Activated CD4-positive, alpha-beta T cell treated with anti-CD3 and anti-CD28 coated beads, Interleukin-2, amount 50 U/mL, for 16 hours (primary cell): ENCODE measurements around the gene DDX27.
A peak's percentile ranks its signal among the peaks of the same experiment; 100 is the strongest.
"Not testable (repeated sequence)": the region's sequence is repeated elsewhere in the genome, so short reads cannot be mapped to it uniquely, and the experiment has no call there.

Experiments used
- DNase-seq: peaks from one replicate; pipeline ENCODE4 v3.0.0-alpha.2; 2020

The DDX27 gene, protein sequence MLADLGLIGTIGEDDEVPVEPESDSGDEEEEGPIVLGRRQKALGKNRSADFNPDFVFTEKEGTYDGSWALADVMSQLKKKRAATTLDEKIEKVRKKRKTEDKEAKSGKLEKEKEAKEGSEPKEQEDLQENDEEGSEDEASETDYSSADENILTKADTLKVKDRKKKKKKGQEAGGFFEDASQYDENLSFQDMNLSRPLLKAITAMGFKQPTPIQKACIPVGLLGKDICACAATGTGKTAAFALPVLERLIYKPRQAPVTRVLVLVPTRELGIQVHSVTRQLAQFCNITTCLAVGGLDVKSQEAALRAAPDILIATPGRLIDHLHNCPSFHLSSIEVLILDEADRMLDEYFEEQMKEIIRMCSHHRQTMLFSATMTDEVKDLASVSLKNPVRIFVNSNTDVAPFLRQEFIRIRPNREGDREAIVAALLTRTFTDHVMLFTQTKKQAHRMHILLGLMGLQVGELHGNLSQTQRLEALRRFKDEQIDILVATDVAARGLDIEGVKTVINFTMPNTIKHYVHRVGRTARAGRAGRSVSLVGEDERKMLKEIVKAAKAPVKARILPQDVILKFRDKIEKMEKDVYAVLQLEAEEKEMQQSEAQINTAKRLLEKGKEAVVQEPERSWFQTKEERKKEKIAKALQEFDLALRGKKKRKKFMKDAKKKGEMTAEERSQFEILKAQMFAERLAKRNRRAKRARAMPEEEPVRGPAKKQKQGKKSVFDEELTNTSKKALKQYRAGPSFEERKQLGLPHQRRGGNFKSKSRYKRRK

DNA sequence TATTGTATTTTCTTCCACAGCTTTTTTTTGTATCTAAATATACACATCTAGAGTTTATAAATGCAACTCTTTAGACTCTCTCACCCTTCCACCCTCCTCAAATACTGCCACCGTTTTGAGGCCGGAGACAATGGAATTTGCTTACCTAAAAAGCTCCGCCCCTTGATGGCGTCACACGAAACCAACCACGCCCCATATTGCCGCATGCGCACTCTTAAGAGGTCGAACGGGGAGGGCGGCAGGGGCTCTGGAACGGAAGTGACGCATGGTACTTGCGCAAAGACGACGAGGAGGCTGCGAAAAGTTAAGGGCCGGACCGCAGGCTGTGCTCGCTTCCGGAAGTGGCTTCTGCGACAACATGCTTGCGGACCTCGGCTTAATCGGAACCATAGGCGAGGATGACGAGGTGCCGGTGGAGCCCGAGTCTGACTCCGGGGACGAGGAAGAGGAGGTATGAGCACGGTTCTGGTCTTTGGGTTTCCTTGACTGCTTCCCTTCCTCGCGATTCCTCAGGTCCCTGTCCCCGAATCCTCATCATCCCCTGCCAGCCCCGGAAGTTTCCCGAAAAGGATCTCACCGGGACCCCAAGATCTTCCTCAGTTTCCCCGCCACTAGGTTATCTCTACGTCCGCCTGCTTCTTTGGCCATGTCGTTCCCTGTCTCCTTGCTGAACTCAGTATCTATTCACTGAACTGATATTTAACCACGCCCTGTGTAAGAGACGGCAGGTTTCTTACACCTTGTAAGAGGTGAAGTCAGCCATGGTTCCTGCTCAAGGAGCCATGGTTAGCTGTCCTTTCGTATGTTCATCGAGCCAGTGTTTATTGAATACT, at the start of gene DDX27:
Gene DDX27, plus strand, starts transcription at position 326 of the 833 bp plus-strand sequence. Its CDS starts 33 bp downstream, at position 359.
- peak; percentile 98 for DNase-seq

DNA sequence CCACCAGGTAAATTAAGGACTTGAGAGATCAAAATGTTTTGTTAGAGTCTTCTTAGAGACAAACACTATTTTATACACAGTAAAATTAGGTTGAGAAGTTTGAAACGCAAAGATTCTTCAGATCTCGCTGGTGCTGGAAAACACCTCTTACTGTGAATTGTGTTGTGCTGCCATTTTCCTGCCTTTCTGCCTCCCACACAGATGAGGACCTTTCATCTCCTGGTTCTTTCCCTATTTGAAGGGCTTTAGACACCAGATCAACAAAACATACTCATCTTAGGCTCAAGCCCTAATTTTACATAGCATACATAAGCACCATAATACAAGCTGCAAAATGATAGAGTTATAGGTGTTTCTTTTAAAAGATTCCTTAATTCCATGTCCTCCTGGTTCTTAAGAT, 49.7 kb upstream of the DDX27 start:
- DNase-seq: no peak

DNA sequence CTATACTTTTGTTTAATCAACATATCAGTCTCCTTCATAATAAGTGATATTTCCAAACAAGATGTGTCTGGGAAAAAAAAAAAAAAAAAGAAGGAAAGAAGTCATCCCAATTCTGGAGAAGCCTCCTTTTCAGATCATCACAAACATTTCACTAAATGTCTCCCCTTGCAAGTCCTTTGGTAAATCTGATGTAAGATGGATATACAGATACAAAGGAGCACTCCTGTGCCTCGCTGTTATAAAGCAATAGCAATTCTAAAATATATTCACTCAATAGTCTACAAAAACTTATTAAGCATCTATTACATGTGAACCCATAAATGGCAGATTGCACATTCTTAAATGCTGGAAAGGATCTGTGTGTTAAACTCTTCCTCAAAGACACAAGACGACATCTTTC, 48.5 kb upstream of the DDX27 start:
- no peak for DNase-seq

DNA sequence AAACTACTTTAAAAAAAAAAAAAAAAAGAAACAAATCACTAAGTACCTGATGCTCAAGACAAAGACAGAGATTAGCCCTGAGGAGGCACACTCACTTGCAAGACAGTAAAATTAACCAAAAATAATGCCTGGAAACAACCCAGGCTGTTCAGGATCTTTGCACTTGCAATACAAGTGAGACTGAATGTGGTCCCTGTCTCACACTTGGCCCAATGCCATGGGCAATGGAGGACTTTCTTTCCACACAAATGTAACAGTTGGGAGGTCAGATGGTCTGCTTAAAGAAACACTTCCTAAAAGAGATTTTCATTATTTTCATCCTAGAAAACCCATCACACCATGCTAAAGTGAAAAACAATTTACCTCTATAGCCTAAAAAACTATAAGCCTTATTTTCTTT, 47.3 kb upstream of the DDX27 start:
- DNase-seq: no peak

DNA sequence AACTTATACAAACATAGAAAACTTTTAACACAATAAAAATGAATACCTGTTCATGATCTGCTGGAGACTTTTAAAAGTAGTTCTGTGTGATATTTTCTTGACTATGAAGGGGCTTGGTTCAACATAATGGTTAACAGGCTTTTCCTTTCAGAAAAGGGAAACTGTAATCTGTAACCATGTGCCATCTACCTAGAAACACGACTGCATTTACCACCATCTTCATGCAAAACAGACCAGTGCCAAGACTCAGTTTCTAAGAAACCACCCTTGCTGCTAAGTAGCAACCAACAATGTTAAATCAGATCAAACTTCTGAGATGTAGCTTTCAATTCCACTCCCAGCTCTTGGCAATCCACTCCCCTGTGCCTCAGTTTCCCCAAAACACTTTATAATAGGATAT, 46.8 kb upstream of the DDX27 start:
- no peak for DNase-seq

DNA sequence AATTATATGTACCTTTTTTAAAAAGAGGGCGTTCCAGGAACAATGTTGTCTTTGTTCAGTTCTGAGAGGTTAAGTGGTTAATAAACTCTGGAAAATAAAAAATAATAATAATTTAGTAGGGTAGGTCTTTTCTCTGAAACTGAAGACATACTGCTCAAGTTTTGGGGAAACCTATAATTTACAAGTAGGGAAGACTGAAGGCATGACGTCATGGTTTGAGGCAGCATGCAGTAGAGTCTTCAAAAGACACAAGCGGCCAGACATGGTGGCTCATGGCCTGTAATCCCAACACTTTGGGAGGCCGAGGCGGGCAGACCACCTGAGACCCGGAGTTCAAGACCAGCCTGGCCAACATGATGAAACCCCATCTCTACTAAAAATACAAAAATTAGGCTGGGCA, 45.0 kb upstream of the DDX27 start:
- no peak for DNase-seq

DNA sequence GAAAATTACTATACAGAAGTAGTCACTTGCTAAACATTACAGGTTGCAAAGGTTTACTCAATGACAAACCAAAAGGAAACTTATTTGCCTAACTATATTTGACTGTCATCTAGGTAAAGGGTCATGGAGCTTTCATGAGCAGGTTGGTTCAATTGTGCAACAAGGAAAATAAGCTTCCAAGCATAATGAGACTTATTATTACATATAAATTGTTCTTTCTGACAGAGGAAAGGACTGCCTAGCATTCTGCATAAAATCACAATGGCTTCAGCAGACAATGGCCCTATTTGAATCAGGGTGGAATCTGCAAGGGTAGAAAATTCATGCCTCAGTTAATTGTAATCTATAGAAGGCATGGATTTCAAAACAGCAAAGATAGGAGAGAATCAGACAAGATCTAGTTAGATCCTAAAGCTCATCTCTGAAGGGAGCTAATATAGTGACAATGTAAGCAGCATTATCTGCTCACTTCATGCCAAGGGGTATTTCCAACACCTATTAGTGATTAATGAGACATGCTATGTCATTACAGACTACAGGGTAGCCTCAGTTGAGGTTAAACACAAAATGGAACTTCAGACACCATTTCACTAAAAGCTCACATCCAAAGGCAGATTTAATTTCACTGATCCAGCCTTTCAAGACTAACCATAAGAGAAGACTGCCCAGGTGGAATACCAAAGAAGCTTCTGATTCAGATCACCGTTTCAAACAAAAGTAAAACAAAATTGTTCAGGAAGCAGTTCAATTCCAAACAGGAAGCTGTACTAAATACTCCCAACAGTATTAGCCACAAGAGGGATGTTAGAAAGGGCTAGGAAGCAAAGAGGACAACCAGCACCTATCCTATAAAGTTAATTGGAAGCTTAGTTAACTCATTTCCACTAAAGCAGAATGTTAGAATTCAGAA, 39.6 kb upstream of the DDX27 start:
- DNase-seq: no peak

DNA sequence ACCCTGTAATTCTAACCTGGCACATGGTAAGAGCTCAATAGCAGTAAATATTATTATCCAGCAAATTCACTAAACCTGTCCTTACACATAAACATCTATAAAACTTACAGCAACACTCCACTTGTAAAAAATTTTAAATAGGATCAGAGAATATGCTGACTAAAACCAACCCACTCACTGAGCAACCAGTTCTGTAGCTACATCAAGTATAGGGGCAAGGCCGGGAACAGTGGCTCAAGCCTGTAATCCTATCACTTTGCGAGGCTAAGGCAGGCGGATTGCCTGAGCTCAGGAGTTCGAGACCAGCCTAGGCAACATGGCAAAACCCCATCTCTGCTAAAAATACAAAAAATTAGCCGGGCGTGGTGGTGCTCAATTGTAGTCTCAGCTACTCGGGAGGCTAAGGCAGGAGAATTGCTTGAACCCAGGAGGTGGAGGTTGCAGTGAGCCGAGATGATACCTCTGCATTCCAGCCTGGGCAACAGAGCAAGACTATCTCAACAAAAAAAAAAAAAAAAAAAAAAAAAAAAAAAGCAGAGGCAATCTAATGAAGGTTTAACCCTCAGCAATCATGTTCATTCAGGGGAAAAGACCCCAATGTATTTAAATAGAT, 37.8 kb upstream of the DDX27 start:
- DNase-seq: no peak

DNA sequence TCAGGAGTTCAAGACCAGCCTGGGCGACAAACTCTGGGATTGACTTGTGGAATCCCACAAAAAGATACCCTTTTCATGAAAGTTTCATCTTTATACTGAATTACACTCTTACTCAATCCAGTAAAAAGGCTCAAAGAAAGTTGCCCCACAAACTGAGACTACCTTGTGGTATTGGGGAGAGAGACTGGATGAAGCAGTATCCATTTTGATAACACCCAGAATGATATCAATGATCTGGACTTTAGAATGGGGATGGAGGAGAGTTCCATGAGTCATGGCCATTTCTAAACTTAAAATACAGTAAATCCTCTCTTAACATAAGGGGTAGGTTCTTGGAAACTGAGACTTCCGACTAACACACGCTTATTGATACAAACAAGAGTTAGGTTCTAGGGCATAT, 35.8 kb upstream of the DDX27 start:
- no peak for DNase-seq

DNA sequence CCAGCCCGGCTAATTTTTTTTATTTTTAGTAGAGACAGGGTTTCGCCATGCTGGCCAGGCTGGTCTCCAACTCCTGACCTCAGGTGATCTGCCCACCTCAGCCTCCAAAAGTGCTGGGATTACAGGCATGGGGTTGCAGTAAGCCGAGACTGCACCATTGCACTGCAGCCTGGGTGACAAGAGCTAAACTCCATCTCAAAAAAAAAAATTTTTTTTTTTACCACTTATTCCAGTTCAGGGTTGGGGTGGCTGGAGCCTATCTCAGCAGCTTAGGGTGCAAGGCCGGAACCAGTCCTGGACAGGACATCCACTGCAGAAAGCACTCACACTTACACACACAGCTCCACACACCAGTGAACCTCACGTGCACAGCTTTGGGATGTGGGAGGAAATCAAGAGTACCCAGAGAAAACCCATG, 35.1 kb upstream of the DDX27 start:
- not testable (repeated sequence) for DNase-seq

DNA sequence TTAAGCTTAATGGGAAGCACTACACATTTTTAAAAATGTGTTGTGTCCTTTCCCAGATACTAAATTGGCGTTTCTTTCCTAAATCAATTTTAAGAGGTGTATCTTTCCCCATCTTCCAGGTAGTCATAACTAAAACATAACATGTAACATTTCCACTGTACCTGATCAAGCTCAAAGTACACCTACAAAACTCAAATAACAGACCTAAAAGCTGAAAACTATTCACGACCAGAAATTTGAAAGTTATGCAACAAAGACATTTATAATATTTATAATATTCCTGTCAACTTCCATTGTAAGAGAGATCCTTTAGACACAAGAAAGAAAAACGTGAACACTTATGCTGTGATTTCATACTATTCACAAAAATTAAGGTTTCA, 34.5 kb upstream of the DDX27 start:
- DNase-seq: no peak

DNA sequence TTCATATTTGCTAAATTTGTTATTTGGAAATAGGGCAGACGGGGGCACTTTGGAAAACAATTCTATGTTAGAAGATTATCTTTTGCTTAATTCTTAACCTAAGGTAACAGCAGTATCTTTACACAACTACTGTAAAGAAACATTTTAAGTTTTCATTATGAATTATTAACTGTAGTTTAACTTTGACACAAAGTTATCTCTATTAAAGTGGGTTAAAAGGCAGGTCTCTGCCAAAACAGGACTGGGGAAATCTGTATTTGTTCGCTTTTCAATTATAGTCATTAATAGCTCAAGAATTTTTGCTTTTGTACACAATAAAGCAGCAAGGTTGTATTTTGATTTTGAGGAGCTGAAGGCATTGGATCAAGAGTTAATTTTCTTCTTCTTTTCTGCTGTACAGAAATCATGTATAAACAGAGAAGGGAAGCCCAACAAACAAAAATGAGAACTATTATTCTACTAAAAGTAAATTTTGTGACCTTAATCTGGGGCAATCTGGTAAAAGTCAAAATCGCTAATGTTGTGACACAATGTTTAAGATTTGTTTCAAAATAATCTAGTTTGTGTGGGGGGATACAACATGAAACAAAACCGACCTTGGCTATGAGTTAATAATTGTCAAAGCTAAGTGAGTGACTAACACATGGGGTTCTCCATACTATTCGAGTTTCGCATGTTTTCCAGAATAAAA, 34.0 kb upstream of the DDX27 start:
- DNase-seq: no peak

DNA sequence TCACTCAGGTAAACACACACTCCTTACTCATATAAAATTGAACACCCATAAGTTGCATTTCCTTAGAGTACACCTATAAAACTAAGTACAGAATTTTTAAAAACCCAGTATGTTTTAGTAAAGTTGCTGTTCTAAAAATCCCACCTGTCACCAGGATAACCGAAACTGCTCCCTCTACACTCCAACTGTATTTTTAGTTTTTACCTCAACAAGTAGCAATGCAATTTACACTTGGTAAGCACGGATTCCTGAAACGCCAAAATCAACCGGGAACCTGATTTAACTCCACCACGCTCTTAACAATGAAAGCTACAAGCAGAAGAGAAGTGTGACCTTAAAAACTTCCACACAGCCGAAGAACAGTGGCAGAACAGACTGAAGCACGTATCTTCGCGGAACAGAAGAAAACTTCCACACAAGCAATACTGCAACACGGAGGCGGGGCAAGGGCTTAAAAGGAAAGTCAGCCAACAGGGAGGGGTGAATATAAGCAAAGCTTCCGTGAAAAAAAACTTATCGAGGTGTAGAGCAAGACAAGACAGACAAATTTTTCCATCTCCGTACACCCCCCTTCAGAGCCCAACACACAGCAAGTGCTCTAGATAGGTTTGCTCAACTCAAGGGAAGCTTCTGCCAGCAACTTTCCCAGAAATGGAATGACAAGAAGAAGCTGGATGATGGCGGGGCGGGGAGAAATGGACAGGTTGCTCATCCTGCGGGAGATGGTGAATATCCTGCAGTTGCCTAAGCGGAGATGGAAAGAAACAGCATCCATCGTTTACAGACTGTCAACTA, 32.5 kb upstream of the DDX27 start:
- peak; percentile 73 for DNase-seq

DNA sequence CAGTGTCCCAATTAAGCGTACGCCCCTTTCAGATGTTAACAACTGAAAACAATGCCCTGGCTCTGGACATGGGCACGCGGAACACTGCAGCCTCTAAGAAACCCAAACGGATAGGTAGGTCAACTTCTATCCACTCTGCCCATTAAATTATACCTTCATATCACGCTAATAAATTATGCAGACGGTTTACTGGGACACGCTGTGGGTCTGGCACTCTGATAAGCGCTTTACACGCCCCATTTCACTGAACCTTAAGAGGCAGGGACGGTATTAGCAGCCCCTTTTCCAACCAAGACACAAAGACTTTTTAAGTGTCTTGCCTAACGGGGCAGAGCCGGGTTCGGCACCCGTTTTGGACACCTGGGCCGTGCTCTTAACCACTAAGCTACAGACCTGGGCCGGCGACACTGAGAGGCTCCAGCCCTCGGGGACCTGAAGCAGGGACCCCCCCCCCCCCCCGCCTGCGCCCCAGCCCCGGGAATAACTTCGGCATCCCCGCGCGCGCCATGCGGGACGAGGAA, 31.8 kb upstream of the DDX27 start:
- no peak for DNase-seq

DNA sequence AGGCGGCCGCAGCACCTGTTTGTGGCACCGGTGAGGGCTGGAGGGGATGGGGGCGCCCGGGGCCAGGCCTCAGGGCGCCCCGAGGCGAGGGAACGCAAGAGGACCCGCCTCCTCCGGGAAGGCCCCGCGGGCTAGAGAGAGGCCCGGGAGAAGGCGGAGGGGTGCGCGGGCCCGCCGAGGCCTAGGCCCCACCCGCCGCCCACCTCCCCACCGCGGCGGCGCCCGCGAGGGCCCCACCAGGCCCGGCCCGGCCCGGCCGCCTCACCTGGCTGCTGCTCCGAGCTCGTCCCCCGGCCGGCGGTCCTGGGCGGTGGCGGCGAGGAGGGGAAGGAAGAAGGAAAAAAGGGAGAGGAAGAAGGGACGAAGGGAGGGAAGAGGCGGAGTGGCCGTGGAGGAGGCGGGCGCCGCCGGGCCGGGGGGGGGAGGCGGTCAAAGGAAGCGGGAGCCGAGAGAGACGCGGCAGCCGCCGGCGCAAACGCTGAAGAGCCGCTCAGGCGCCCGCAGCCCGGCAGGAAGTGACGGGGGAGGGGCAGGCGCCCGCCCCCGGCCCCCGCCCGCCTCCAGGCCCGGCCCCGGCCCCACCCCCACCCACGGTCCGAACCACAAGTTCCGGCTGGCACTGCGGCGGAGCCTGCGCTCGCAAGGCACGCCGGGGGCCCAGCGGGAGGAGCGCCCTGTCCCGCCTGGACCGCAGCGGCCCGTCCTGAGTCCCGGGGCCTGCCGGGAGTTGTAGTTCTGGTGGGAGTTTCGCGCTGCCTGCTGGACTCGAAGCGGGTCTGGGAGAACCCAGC, 31.2 kb upstream of the DDX27 start, which contains the start of gene STAU1:
Gene STAU1, minus strand, starts transcription at position 484 of the 791 bp plus-strand sequence. CDS start 22,133 bp downstream, outside the sequence.
- DNase-seq: peak; percentile 95

DNA sequence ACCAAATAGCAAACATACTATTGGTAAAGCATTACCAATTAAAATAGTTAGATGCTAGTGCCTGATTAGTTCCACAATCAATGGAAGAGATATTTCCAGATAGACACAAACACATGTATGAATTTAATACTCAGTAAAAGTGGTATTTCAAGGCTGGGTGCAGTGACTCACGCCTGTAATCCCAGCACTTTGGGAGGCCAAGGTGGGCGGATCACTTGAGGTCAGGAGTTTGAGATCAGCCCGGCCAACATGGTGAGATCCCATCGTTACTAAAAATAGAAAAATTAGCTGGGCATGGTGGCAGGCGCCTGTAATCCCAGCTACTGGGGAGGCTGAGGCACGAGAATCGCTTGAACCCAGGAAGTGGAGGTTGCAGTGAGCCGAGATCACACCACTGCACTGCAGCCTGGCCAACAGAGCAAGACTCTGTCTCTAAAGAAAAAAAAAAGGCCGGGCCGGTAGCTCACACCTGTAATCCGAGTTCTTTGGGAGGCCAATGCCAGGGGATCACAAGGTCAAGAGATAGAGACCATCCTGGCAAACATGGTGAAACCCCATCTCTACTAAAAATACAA, 26.2 kb upstream of the DDX27 start:
- not testable (repeated sequence) for DNase-seq

DNA sequence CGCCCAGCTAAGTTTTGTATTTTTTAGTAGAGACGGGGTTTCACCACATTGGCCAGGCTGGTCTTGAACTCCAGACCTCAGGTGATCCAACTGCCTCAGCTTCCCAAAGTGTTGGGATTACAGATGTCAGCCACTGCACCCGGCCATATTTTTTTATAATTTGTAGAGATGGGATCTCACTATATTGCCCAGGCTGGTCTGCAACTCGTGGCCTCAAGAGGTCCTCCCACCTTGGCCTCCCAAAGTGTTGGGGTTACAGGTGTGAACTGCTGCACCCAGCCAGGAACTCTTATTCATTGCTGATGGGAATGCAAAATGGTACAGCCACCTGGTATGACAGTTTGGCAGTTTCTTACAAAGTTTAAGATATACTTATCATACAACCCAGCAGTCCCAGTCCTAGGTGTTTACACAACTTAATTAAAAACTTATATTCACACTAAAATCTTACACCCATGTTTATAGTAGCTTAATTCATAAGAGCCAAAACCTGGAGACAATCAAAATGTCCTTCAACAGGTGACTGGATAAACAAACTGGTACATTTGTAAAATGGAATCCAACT, 19.4 kb upstream of the DDX27 start:
- no peak for DNase-seq

DNA sequence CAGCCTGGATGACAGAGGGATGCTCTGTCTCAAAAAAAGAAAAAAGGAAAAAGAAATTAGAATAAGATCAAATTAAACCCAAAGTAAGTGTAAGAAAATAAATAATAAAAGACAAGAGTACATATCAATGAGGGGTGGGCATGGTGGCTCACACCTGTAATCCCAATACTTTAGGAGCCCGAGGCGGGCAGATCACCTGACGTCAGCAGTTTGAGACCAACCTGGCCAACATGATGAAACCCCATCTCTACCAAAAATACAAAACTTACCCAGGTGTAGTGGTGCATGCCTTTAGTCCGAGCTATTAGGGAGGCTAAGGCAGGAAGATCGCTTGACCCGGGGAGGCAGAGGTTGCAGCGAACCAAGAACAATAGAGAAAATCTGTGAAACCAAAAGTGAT, 16.2 kb upstream of the DDX27 start:
- DNase-seq: no peak
